Right atrium auricular region (tissue), 2 donors: ENCODE measurements around the gene RPL36. TPM values are rescaled to one million over a fixed set of nuclear protein-coding genes. Genes with fewer than 3 reads are reported as not detected.

ENCODE experiments used
- DNase-seq: peaks from one replicate; pipeline ENCODE4 v3.0.0-alpha.2; 2019; ENCODE audit warnings: low spot score
- H3K27ac ChIP-seq, 2 donors: fragments of 200-600 bp; sonication (generic); 1 replicate in 1 of 2; 2 replicates in 1 of 2; pipeline ENCODE4 v1.5.1; 2016 to 2019
- H3K27me3 ChIP-seq, 2 donors: fragments of 200-600 bp; sonication (generic); one replicate each; pipeline versions ENCODE4 v1.5.1 to v1.6.0; 2017 to 2019
- H3K36me3 ChIP-seq: fragments of 200-600 bp; sonication (generic); one replicate; pipeline ENCODE4 v1.5.1; 2016
- H3K4me1 ChIP-seq, 2 donors: fragments of 200-600 bp; sonication (generic); one replicate each; pipeline versions ENCODE4 v1.5.1 to v1.6.0; 2017 to 2019
- H3K4me3 ChIP-seq, 2 donors: fragments of 200-600 bp; sonication (generic); 1 replicate in 1 of 2; 2 replicates in 1 of 2; pipeline ENCODE4 v1.5.1; 2017 to 2019; ENCODE audit warnings: mild to moderate bottlenecking in 1 of 2, moderate library complexity in 1 of 2
- H3K9me3 ChIP-seq, 2 donors: fragments of 200-600 bp; sonication (generic); one replicate each; pipeline ENCODE4 v1.5.1; 2019
- CTCF ChIP-seq, 2 donors: fragments of 200-600 bp; sonication (generic); IDR thresholded peaks; one replicate each; pipeline ENCODE4 v1.5.1; 2019; ENCODE audit warnings: antibody characterized with exemption in 2 of 2
- total RNA-seq, 2 donors: library from RNA; depleted of rRNA; stranded (reverse); fragments of >200 nt; gene quantifications; one replicate each; pipeline ENCODE4 v1.1.0, GENCODE V29; 2016

Gene RPL36
- total RNA-seq, 2 donors from 2014 or later, result 222 to 483 TPM

- H3K4me3 ChIP-seq, result no peak overlapping the region
- H3K4me1 ChIP-seq, result peaks cover 0 to 23% of the 10 kb centered on the region in 2 donors
- DNase-seq, result no peak
- peaks cover 10% of the 10 kb centered on the region for H3K36me3 ChIP-seq
- H3K9me3 ChIP-seq, result no peaks in the 10 kb centered on the region
- no peak overlapping the region for H3K27ac ChIP-seq
- H3K27me3 ChIP-seq, result no peaks in the 10 kb centered on the region
- TF ChIP-seq CTCF (IDR thresholded peaks at IDR 0.05), result no peak
These were observed 27.3 kb downstream of the RPL36 start for GRCh38 chr19:5717215-5717935.

GRCh38 chr19:5718037-5718578, 28.0 kb downstream of the RPL36 start:
- Histone ChIP-seq H3K4me3 (no peak overlapping the region), H3K27me3 (no peaks in the 10 kb centered on the region), H3K27ac (peak overlapping the region in 1 of 2 donors; percentile 96), H3K36me3 (peaks cover 2% of the 10 kb centered on the region), H3K9me3 (no peaks in the 10 kb centered on the region), H3K4me1 (peaks cover 0 to 23% of the 10 kb centered on the region in 2 donors)
- no peak for TF ChIP-seq CTCF (IDR thresholded peaks at IDR 0.05)
- no peak for DNase-seq

- H3K9me3 ChIP-seq, result no peaks in the 10 kb centered on the region
- no peaks in the 10 kb centered on the region for H3K36me3 ChIP-seq
- H3K4me3 ChIP-seq, result peak overlapping the region; percentile 93 to 97
- no peaks in the 10 kb centered on the region for H3K27me3 ChIP-seq
- TF ChIP-seq CTCF (IDR thresholded peaks at IDR 0.05), result no peak
- H3K4me1 ChIP-seq, result peaks cover 0 to 23% of the 10 kb centered on the region in 2 donors
- H3K27ac ChIP-seq, result peak overlapping the region; percentile 96 to 97
- no peak for DNase-seq
These were observed 28.6 kb downstream of the RPL36 start for GRCh38 chr19:5718579-5719273.

- Histone ChIP-seq H3K4me3 (peak overlapping the region; percentile 93 to 97), H3K4me1 (peaks cover 0 to 23% of the 10 kb centered on the region in 2 donors), H3K27me3 (no peaks in the 10 kb centered on the region), H3K9me3 (no peaks in the 10 kb centered on the region), H3K36me3 (no peaks in the 10 kb centered on the region), H3K27ac (peak overlapping the region; percentile 96 to 97)
- DNase-seq, result no peak
- TF ChIP-seq CTCF (IDR thresholded peaks at IDR 0.05), result no peak
These were observed 29.3 kb downstream of the RPL36 start for GRCh38 chr19:5719274-5719960.

GRCh38 chr19:5719961-5720790, 30.1 kb downstream of the RPL36 start, which contains the start of the genes CATSPERD and LONP1:
Gene CATSPERD (plus strand): TSS chr19:5720637. CDS start chr19:5720738, 101 bp downstream.
Gene LONP1 (minus strand): TSS chr19:5720146. CDS start chr19:5720132, 14 bp downstream.
- TF ChIP-seq CTCF (IDR thresholded peaks at IDR 0.05), result peak; percentile 92 to 96
- Histone ChIP-seq H3K9me3 (no peaks in the 10 kb centered on the region), H3K36me3 (no peaks in the 10 kb centered on the region), H3K27ac (peak within 1 kb of the TSS; percentile 96 to 97), H3K4me3 (peak within 1 kb of the TSS; percentile 93 to 97), H3K27me3 (no peaks in the 10 kb centered on the region), H3K4me1 (peaks cover 0 to 23% of the 10 kb centered on the region in 2 donors)
- DNase-seq, result peak; percentile 98
